Measurements from ENCODE around the gene CATSPERB.

CATSPERB gene

GRCh38 chr14:91577632-91578233 is 154.2 kb downstream of the CATSPERB start:
- no peaks in the 10 kb centered on the region for H4K20me1 ChIP-seq (ENCODE audit: insufficient read depth, low read length)
- H3K36me3 ChIP-seq (replicated peaks; ENCODE audit: low read depth, low read length): no peaks in the 10 kb centered on the region
- no peaks in the 10 kb centered on the region; the same call in 1 of the 2 replicates for H3K9me3 ChIP-seq (ENCODE audit: insufficient read depth, low read length)
- H3K27ac ChIP-seq (ENCODE audit: low read length): no peak overlapping the region
- H3K9ac ChIP-seq (ENCODE audit: low read length): no peak overlapping the region
- H3K4me1 ChIP-seq (ENCODE audit: low read length): peaks cover 8% of the 10 kb centered on the region
- H3K79me2 ChIP-seq (ENCODE audit: low read length): no peaks in the 10 kb centered on the region
- no peak overlapping the region for H2AFZ ChIP-seq (ENCODE audit: low read depth, low read length)
- peaks cover 27% of the 10 kb centered on the region for H3K27me3 ChIP-seq (ENCODE audit: low read depth, low read length)
- H3K4me2 ChIP-seq (ENCODE audit: low read length): no peak overlapping the region
- TF ChIP-seq, protein P1, sequence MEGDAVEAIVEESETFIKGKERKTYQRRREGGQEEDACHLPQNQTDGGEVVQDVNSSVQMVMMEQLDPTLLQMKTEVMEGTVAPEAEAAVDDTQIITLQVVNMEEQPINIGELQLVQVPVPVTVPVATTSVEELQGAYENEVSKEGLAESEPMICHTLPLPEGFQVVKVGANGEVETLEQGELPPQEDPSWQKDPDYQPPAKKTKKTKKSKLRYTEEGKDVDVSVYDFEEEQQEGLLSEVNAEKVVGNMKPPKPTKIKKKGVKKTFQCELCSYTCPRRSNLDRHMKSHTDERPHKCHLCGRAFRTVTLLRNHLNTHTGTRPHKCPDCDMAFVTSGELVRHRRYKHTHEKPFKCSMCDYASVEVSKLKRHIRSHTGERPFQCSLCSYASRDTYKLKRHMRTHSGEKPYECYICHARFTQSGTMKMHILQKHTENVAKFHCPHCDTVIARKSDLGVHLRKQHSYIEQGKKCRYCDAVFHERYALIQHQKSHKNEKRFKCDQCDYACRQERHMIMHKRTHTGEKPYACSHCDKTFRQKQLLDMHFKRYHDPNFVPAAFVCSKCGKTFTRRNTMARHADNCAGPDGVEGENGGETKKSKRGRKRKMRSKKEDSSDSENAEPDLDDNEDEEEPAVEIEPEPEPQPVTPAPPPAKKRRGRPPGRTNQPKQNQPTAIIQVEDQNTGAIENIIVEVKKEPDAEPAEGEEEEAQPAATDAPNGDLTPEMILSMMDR (IDR thresholded peaks at IDR 0.05; ENCODE audit: low read depth, low read length): no peak
- TF ChIP-seq EZH2phosphoT487 (IDR thresholded peaks at IDR 0.05; ENCODE audit: low read depth): no peak
- no peak overlapping the region for H3K4me3 ChIP-seq (ENCODE audit: low read length)

DNA sequence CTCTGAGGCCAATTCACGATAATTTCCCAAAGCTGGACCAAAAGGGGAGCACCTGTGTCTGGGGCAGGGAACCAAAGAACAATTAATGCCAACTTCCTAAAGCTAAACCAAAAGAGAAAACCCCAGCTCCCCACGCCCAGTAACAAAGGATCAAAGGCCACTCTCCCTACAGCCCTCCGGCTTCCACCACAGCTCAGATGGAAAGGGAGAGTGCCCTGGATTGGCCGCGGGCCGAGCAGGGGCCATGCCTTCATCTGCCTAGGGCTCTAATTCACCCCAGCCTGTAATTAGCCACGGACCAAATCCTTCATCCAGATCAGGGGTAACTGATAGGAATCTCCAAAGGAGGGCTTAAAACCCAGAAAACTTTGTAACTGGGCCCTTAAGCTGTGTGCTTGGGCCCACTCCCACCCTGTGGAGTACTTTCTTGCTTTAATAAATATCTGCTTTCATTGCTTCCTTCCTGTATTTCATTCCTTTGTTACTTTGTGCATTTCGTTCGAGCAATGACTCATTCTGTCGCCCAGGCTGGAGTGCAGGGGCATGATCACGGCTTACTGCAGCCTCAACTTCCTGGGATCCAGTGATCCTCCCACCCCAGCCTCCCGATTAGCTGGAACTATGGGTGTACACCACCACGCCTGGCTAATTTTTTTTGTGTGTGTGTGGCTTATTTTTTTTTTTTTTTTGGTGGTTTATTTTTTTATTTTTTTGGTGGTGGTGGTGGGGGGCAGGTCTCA is 156.2 kb downstream of the CATSPERB start:
- peaks cover 17% of the 10 kb centered on the region for H3K27me3 ChIP-seq (ENCODE audit: low read depth, low read length)
- no peak overlapping the region for H3K4me3 ChIP-seq (ENCODE audit: low read length)
- H3K9ac ChIP-seq (ENCODE audit: low read length): no peak overlapping the region
- peaks cover 8% of the 10 kb centered on the region for H3K4me1 ChIP-seq (ENCODE audit: low read length)
- H3K27ac ChIP-seq (ENCODE audit: low read length): no peak overlapping the region
- no peak overlapping the region for H3K4me2 ChIP-seq (ENCODE audit: low read length)
- H3K36me3 ChIP-seq (replicated peaks; ENCODE audit: low read depth, low read length): no peaks in the 10 kb centered on the region
- H3K79me2 ChIP-seq (ENCODE audit: low read length): no peaks in the 10 kb centered on the region
- H3K9me3 ChIP-seq (ENCODE audit: insufficient read depth, low read length): no peaks in the 10 kb centered on the region; the same call in 1 of the 2 replicates
- H2AFZ ChIP-seq (ENCODE audit: low read depth, low read length): no peak overlapping the region
- no peaks in the 10 kb centered on the region for H4K20me1 ChIP-seq (ENCODE audit: insufficient read depth, low read length)
- TF ChIP-seq EZH2phosphoT487 (IDR thresholded peaks at IDR 0.05; ENCODE audit: low read depth): no peak
- TF ChIP-seq, protein P1 (IDR thresholded peaks at IDR 0.05; ENCODE audit: low read depth, low read length): no peak

DNA sequence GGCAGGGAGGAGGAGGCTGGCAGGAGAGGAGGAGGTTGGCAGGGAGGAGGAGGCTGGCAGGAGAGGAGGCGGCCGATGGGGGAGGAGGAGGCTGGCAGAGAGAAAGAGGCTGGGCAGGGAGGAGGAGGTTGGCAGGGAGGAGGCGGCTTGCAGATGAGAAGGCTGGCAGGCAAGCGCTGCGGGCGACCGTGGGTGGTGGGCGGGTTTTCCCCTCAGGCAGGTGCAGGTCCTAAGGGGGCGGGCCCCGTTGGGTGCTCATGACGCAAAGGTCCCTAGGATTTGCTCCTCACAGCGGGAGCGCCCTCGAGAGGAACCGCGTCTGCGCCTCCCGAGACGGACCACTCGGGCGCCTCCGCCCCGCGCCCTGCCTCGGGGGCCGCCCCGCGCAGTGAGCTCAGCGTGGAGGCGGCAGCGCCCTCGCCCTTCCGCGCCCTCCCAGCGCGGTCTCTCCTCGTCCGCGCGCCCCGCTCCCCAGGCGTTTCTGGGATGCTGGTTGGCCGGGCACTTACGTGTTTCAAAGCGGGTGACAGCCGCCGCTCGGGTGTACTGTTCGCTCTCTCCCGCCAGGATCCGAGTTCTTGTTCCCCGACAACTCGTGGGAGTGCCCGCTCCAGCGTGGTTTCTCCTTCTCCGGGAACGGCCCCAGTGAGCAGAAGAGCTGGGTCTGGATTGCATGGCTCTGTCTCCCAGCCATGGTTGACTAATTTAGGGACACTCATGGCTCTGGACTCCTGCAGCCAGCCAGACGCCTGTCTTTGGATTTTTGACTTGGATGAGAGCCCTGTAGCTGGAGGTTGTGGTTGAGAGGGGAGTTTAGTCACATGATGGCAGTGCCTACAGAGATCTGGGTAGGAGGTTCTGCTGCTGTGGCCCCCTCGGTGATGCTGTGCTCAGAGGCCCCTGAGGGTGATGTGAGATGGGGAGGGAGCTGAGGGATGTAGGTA is 157.7 kb downstream of the CATSPERB start:
- H3K9me3 ChIP-seq (ENCODE audit: insufficient read depth, low read length): no peaks in the 10 kb centered on the region; the same call in 1 of the 2 replicates
- H3K9ac ChIP-seq (ENCODE audit: low read length): peak overlapping the region; percentile 41
- no peaks in the 10 kb centered on the region for H3K36me3 ChIP-seq (replicated peaks; ENCODE audit: low read depth, low read length)
- H3K27ac ChIP-seq (ENCODE audit: low read length): no peak overlapping the region
- TF ChIP-seq, protein P1 (IDR thresholded peaks at IDR 0.05; ENCODE audit: low read depth, low read length): no peak; the same call in 1 of the 2 replicates
- peak overlapping the region; percentile 77 for H3K4me2 ChIP-seq (ENCODE audit: low read length)
- H4K20me1 ChIP-seq (ENCODE audit: insufficient read depth, low read length): no peaks in the 10 kb centered on the region
- peaks cover 14% of the 10 kb centered on the region for H3K27me3 ChIP-seq (ENCODE audit: low read depth, low read length)
- peak overlapping the region; percentile 75 for H2AFZ ChIP-seq (ENCODE audit: low read depth, low read length)
- peak overlapping the region; percentile 74 for H3K4me3 ChIP-seq (ENCODE audit: low read length)
- H3K79me2 ChIP-seq (ENCODE audit: low read length): no peaks in the 10 kb centered on the region
- peaks cover 8% of the 10 kb centered on the region for H3K4me1 ChIP-seq (ENCODE audit: low read length)

All from OCI-LY3 (cell line).